OCI-LY3 (cell line): Measurements from ENCODE around the gene USP5.

Experiments used
- H2AFZ ChIP-seq: fragments of 200-600, 300-600 bp; shearing (Covaris generic); 2 replicates; pipeline ENCODE4 v1.6.0; 2014; ENCODE audit warnings: antibody characterized with exemption, low read depth, low read length
- H3K27ac ChIP-seq: fragments of 200-600, 300-600 bp; sonication (generic); 2 replicates; pipeline ENCODE4 v1.5.1; 2014; ENCODE audit warnings: mild to moderate bottlenecking, low read length, moderate library complexity, mixed read lengths
- H3K27me3 ChIP-seq: fragments of 200-600, 300-600 bp; sonication (generic); 2 replicates; pipeline ENCODE4 v1.6.1; 2014; ENCODE audit warnings: low read depth, low read length, mixed read lengths
- H3K36me3 ChIP-seq: fragments of 200-600, 300-600 bp; sonication (generic); replicated peaks from 2 replicates; pipeline ENCODE3; 2014; ENCODE audit warnings: low read depth, low read length, mixed read lengths
- H3K4me1 ChIP-seq: fragments of 300-600, 200-600 bp; sonication (generic); 2 replicates; pipeline ENCODE4 v1.6.1; 2014; ENCODE audit warnings: low read length, mixed read lengths
- H3K4me2 ChIP-seq: fragments of 200-600, 300-600 bp; sonication (generic); 2 replicates; pipeline ENCODE4 v1.6.1; 2014; ENCODE audit warnings: low read length, mixed read lengths
- H3K4me3 ChIP-seq: fragments of 300-600, 200-600 bp; sonication (generic); 2 replicates; pipeline ENCODE4 v1.5.1; 2014; ENCODE audit warnings: antibody characterized with exemption, mild to moderate bottlenecking, low read length, moderate library complexity
- H3K79me2 ChIP-seq: fragments of 300-600, 200-600 bp; shearing (Covaris generic); 2 replicates; pipeline ENCODE4 v1.6.1; 2014; ENCODE audit warnings: mild to moderate bottlenecking, low read length, mixed read lengths
- H3K9ac ChIP-seq: fragments of 300-600, 200-600 bp; shearing (Covaris generic); 2 replicates; pipeline ENCODE4 v1.6.0; 2014; ENCODE audit warnings: mild to moderate bottlenecking, low read length, moderate library complexity
- H3K9me3 ChIP-seq: fragments of 200-600, 300-600 bp; shearing (Covaris generic); 2 replicates; pipeline ENCODE4 v1.6.1; 2014; ENCODE audit warnings: low read length, mixed read lengths; ENCODE audit not compliant: insufficient read depth
- H4K20me1 ChIP-seq: fragments of 200-600, 300-600 bp; sonication (generic); 2 replicates; pipeline ENCODE4 v1.6.1; 2016; ENCODE audit warnings: low read length, mixed read lengths; ENCODE audit not compliant: insufficient read depth
- CTCF ChIP-seq: fragments of 200-600, 300-600 bp; sonication (generic); IDR thresholded peaks from 2 replicates; pipeline ENCODE4 v1.5.1; 2014; ENCODE audit warnings: antibody characterized with exemption, low read length, low read depth
- EZH2phosphoT487 ChIP-seq: fragments of 200-600 bp; shearing (Covaris generic); IDR thresholded peaks from 2 replicates; pipeline ENCODE4 v1.6.1; 2018; ENCODE audit warnings: antibody characterized with exemption, mixed run types, low read depth

The USP5 gene

DNA sequence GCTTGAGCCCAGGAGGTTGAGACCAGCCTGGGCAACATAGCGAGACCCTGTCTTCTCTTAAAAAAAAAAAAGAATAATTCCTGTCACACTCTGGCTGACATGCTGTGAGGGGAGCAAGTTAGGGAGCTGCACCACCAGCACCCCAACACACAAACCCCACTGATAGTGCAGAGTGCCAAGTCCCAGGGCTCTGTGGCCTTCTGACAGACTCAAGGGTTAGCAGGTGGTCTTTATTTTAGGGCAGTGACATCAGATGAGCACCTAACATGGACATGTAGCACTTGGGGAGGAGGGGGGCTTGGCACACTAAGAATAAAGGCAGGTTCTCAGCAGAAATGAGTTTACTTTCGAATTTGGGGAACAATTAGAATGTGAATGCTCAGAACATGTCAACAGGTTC, 6.8 kb downstream of the USP5 start:
- Histone ChIP-seq H3K27ac (no peak overlapping the region), H2AFZ (no peak overlapping the region), H3K36me3 (peaks cover 49% of the 10 kb centered on the region), H3K9ac (no peak overlapping the region), H3K4me1 (peaks cover 2% of the 10 kb centered on the region), H3K9me3 (no peaks in the 10 kb centered on the region), H4K20me1 (no peaks in the 10 kb centered on the region), H3K27me3 (no peaks in the 10 kb centered on the region), H3K4me2 (no peak overlapping the region), H3K79me2 (peaks cover 11% of the 10 kb centered on the region), H3K4me3 (no peak overlapping the region)
- TF ChIP-seq EZH2phosphoT487 (no peak), CTCF (no peak)

DNA sequence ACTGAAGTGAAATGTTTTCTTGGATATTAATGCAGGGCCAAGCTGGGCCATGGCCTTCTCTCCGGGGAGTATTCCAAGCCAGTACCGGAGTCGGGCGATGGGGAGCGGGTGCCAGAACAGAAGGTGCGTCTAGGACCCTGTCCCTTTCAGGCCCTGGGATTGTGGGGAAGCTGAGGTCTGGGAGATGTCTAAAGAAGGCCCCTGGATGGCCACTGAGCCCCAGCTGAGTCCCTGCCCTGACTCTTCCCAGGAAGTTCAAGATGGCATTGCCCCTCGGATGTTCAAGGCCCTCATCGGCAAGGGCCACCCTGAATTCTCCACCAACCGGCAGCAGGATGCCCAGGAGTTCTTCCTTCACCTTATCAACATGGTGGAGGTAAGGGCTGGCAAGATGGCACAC, 8.2 kb downstream of the USP5 start:
- Histone ChIP-seq H3K36me3 (peaks cover 57% of the 10 kb centered on the region), H3K27ac (no peak overlapping the region), H3K9me3 (no peaks in the 10 kb centered on the region), H3K79me2 (0 out of 2 replicates have a peak, but pooled peaks cover under 1% of the 10 kb centered on the region), H3K9ac (no peak overlapping the region), H4K20me1 (no peaks in the 10 kb centered on the region), H3K4me3 (no peak overlapping the region), H3K27me3 (no peaks in the 10 kb centered on the region), H2AFZ (no peak overlapping the region), H3K4me2 (no peak overlapping the region), H3K4me1 (no peaks in the 10 kb centered on the region)
- no peak for TF ChIP-seq EZH2phosphoT487
- no peak for TF ChIP-seq CTCF

DNA sequence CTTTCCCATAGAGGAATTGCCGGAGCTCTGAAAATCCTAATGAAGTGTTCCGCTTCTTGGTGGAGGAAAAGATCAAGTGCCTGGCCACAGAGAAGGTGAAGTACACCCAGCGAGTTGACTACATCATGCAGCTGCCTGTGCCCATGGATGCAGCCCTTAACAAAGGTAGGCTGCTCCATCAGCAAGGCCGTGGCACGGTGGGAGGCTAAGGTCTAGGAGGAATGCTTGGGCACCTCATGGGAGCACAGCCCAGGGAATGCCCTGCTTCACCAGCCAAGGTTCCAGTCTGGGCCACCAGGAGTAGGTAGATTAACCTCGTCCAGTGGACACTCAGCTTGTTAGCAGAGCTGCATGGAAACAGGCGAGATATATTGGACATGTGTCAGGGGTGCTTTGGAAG, 9.0 kb downstream of the USP5 start:
- H3K4me2 ChIP-seq, result no peak overlapping the region
- no peak overlapping the region for H2AFZ ChIP-seq
- no peaks in the 10 kb centered on the region for H3K79me2 ChIP-seq
- H3K36me3 ChIP-seq, result peaks cover 56% of the 10 kb centered on the region
- no peak overlapping the region for H3K4me3 ChIP-seq
- TF ChIP-seq CTCF (no peak), EZH2phosphoT487 (no peak)
- no peaks in the 10 kb centered on the region for H3K4me1 ChIP-seq
- no peaks in the 10 kb centered on the region for H3K9me3 ChIP-seq
- H4K20me1 ChIP-seq, result no peaks in the 10 kb centered on the region
- H3K27me3 ChIP-seq, result no peaks in the 10 kb centered on the region
- no peak overlapping the region for H3K27ac ChIP-seq
- no peak overlapping the region for H3K9ac ChIP-seq

DNA sequence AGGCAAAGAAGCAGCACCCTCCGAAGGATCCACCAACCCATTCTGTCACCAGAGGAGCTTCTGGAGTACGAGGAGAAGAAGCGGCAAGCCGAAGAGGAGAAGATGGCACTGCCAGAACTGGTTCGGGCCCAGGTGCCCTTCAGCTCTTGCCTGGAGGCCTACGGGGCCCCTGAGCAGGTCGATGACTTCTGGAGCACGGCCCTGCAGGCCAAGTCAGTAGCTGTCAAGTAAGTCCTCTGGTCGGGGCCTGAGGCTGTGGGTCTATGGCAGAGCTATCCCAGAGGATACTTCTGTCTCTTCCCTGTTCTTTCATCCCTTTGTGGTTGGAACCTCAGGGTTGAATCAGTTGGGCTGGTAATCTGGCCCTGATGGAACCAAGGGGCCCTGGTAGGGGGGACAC, 9.4 kb downstream of the USP5 start:
- no peak overlapping the region for H3K4me2 ChIP-seq
- H3K36me3 ChIP-seq, result peaks cover 55% of the 10 kb centered on the region
- H2AFZ ChIP-seq, result no peak overlapping the region
- H3K9me3 ChIP-seq, result no peaks in the 10 kb centered on the region
- no peak overlapping the region for H3K27ac ChIP-seq
- H3K27me3 ChIP-seq, result no peaks in the 10 kb centered on the region
- no peaks in the 10 kb centered on the region for H4K20me1 ChIP-seq
- peaks cover under 1% of the 10 kb centered on the region for H3K4me1 ChIP-seq
- TF ChIP-seq EZH2phosphoT487 (no peak), CTCF (no peak)
- H3K79me2 ChIP-seq, result no peaks in the 10 kb centered on the region
- H3K9ac ChIP-seq, result no peak overlapping the region
- no peak overlapping the region for H3K4me3 ChIP-seq
